Subcutaneous abdominal adipose tissue (tissue), 5 donors: ENCODE results near the gene PGAM2.
"Not testable (repeated sequence)": the region's sequence is repeated elsewhere in the genome, so short reads cannot be mapped to it uniquely, and the experiment has no call there.

Experiments
- H3K27ac ChIP-seq: one replicate; pipeline ENCODE4 v1.7.0; 2013; ENCODE audit warnings: low read depth, mild to moderate bottlenecking, inconsistent platforms, low read length, moderate library complexity
- H3K27me3 ChIP-seq, 5 donors: one replicate each; pipeline ENCODE4 v1.7.0; 2013; ENCODE audit warnings: low read length in 5 of 5, inconsistent platforms in 1 of 5; ENCODE audit not compliant: control insufficient read depth in 5 of 5, insufficient read depth in 4 of 5
- H3K36me3 ChIP-seq, 5 donors: one replicate each; pipeline ENCODE4 v1.7.0; 2013; ENCODE audit warnings: low read length in 5 of 5; ENCODE audit not compliant: control insufficient read depth in 5 of 5, insufficient read depth in 5 of 5
- H3K4me1 ChIP-seq, 5 donors: one replicate each; pipeline ENCODE4 v1.7.0; 2013; ENCODE audit warnings: low read length in 5 of 5, mild to moderate bottlenecking in 3 of 5, moderate library complexity in 1 of 5; ENCODE audit not compliant: control insufficient read depth in 5 of 5, insufficient read depth in 5 of 5
- H3K4me3 ChIP-seq, 5 donors: one replicate each; pipeline ENCODE4 v1.7.0; 2013; ENCODE audit warnings: low read length in 5 of 5, low read depth in 1 of 5
- H3K9ac ChIP-seq, 5 donors: one replicate each; pipeline ENCODE4 v1.7.0; 2013; ENCODE audit warnings: low read length in 5 of 5, mild to moderate bottlenecking in 4 of 5, moderate library complexity in 3 of 5
- H3K9me3 ChIP-seq, 5 donors: one replicate each; pipeline ENCODE4 v1.7.0; 2013; ENCODE audit warnings: low read length in 5 of 5; ENCODE audit not compliant: control insufficient read depth in 5 of 5
- donor health status: healthy.
- donor health status: healthy.
- donor health status: healthy.
- donor health status: healthy.
- donor health status: healthy.

The PGAM2 gene

DNA sequence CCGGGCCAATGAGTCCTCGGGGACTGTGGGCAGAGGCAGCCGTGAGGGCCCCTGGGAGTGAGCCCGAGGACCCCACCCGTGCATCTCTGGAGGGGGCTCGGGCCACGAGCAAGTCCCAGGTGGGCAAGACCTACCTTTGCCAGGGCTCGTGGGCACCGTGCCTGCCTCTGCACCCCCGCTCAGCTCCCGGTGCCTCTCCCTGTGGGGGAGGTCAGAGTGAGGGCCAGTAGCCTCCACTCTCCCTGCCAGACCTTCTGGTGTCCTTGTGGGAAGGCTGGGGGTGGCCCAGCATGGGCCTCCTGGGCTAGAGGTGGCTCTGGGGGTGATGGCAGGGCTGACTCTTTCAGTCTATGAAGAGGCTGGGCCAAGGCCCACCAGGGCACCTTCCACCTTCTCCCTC lies 35.9 kb downstream of the PGAM2 start:
- H3K27me3 ChIP-seq, H3K36me3 ChIP-seq, H3K9me3 ChIP-seq, H3K27ac ChIP-seq, H3K4me1 ChIP-seq, H3K4me3 ChIP-seq, H3K9ac ChIP-seq: not testable (repeated sequence)

DNA sequence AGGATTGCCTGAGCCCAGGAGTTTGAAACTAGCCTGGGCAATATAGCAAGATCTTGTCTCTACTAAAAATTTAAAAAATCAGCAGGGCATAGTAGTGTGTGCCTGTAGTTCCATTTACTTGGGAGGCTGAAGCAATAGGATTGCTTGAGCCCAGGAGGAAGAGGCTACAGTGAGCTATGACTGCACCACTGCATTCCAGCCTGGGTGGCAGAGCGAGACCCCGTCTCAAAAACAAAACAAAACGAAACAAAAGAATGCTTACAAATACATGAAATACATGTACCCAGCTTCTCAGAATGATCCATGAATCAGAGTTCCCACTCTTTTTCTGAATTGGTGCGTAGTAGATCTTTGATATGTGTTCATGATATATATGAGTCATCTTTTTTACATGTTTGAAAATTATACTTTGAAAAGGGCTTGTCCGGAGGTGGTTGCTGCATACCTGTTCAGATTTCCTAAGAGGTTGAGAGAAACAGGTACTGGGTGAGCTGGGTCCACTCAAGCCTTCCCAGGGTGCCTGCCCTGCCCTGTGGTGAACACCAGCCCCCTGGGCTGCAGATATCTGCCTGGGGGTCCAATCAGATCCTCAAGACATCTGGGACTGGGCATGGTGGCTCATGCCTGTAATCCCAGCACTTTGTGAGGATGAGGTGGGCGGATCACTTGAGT lies 42.4 kb downstream of the PGAM2 start:
- H3K9me3 ChIP-seq, H3K27ac ChIP-seq, H3K9ac ChIP-seq, H3K36me3 ChIP-seq, H3K4me1 ChIP-seq, H3K27me3 ChIP-seq, H3K4me3 ChIP-seq: not testable (repeated sequence)

DNA sequence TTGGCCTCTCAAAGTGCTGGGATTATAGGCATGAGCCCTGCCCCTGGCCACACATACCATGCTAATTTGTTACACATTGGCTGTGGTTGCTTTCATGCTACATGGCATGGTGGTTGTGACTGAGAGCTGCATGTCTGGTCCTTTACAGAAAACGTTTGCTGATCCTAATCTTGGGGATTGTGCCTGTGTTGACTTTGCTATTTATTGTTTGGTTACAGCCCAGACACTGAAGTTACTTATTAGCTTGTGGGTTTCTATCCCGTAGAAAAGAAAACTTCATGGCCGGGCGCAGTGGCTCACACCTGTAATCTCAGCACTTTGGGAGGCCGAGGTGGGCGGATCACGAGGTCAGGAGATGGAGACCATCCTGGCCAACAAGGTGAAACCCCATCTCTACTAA lies 43.3 kb downstream of the PGAM2 start:
- H3K4me1 ChIP-seq: peaks cover 0 to 13% (median 10%) of the 10 kb centered on the region in 5 donors
- H3K27me3 ChIP-seq, H3K27ac ChIP-seq, H3K9ac ChIP-seq, H3K4me3 ChIP-seq, H3K9me3 ChIP-seq, H3K36me3 ChIP-seq: not testable (repeated sequence)

DNA sequence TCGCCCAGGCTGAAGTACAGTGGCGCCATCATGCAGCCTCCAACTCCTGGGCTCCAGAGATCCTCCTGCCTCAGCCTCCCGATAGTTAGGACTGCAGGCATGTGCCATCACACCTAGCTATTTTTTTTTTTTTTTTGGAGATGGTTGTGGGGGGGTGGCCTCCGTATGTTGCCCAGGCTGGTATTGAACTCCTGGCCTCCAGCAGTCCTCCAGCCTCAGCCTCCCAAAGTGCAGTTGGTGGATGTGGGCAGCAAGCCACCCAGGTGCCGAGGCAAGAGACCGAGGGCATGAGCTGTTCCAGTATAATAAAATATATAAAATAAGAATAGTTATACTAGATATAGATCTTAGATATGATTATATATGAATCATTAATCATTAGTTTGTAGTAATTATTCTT lies 45.5 kb downstream of the PGAM2 start:
- not testable (repeated sequence) for H3K27me3 ChIP-seq, H3K9ac ChIP-seq, H3K4me3 ChIP-seq, H3K27ac ChIP-seq, H3K9me3 ChIP-seq, H3K36me3 ChIP-seq
- H3K4me1 ChIP-seq: peaks cover 0 to 13% (median 10%) of the 10 kb centered on the region in 5 donors

DNA sequence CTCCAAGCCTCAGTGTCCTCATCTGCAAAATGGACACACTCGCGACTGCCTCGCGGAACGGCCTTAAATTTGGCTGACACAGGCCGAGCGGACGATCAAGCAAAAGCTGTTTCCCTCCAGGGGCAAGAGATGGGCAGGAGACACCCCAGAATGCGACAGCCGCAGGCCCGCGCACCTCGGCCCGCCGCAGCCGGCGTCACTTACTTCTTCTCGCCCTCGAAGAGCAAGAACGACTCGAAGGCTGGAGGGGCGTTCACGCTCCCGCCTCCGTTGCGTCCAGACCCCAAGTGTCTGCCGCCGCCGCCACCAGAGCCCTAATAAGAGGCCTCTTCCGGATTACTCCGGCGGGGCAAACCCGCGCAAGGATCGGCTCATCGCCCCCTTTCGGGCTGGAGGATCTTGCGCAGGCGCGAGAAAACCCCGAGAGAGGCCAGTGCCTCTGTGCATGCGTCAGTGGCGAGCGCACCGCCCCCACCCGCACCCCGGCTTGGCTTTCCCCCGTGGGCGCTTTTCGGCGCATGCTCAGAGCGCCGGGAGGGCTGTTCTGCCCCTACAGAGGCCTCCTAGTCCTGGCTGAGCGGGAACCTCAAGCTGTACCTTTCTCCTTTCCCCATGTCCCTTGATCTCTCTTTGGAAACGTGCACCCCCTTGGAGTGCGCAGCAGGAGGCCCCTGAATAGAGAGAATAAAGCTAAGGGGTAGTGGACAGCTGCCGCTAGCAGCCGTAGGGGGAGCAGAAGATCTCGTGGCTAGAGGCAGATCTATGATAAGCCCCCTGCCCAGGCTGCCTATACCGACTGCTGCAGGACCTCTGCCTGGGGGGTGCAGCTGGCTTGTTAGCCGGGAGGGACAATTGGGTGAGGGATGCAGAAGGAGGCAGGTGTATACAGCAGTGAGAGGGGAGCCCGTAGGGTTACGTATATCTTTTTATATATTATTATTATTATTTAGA lies 46.2 kb downstream of the PGAM2 start:
- peak overlapping the region; percentile 60 for H3K27ac ChIP-seq
- H3K9ac ChIP-seq: peak overlapping the region; percentile 26 to 92 (median 76)
- not testable (repeated sequence) for H3K9me3 ChIP-seq

DNA sequence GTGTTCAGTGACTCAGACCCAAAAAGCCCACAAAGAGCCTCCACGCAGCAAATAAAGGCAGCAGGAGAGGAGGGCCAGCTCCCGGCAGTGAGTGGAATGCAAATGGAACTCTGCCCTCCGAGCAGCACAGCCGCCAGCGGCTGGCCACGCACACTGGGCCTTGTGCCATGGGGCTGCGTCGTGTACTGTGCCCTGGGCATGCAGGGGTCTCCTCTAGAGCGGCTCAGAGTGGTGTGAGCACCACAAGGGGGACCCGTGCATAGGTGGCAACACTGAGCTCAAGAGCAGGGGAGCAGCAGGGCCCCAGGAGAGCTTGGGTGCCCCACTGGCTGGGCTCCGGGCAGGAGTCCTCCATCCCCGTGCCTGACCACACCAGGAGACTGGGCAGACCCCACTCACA lies 50.3 kb downstream of the PGAM2 start:
- peaks cover 0 to 13% (median 10%) of the 10 kb centered on the region in 5 donors for H3K4me1 ChIP-seq
- H3K36me3 ChIP-seq: peaks cover 0 to 23% (median 4%) of the 10 kb centered on the region in 5 donors
- not testable (repeated sequence) for H3K9me3 ChIP-seq, H3K4me3 ChIP-seq, H3K27me3 ChIP-seq, H3K27ac ChIP-seq, H3K9ac ChIP-seq

More for the DNA sequence above, 46.2 kb downstream of the PGAM2 start:
- H3K36me3 ChIP-seq, H3K27me3 ChIP-seq: not testable (repeated sequence)
- H3K4me3 ChIP-seq: peak overlapping the region; percentile 77 to 95 (median 82)
- peaks cover 0 to 13% (median 10%) of the 10 kb centered on the region in 5 donors for H3K4me1 ChIP-seq
